Testis (tissue), 3 donors: ENCODE results near the gene LRRC8D. TPM values are rescaled to one million over a fixed set of nuclear protein-coding genes. Genes with fewer than 3 reads are reported as not detected.

Experiments used
- DNase-seq: peaks from one replicate; pipeline ENCODE4 v3.0.0-alpha.2; 2019
- H3K27ac ChIP-seq, 2 donors: fragments of 200-600 bp; sonication (generic); one replicate each; pipeline ENCODE4 v1.5.1; 2019
- H3K27me3 ChIP-seq: fragments of 200-600 bp; sonication (generic); one replicate; pipeline ENCODE4 v1.5.1; 2019
- H3K36me3 ChIP-seq: fragments of 200-600 bp; sonication (generic); one replicate; pipeline ENCODE4 v1.5.1; 2017; ENCODE audit warnings: low read depth; ENCODE audit errors: missing control alignments
- H3K4me1 ChIP-seq: fragments of 200-600 bp; sonication (generic); one replicate; pipeline ENCODE4 v1.5.1; 2019
- H3K4me3 ChIP-seq, 2 donors: fragments of 200-600 bp; sonication (generic); one replicate each; pipeline ENCODE4 v1.5.1; 2017 to 2019
- H3K9me3 ChIP-seq: fragments of 200-600 bp; sonication (generic); one replicate; pipeline ENCODE4 v1.5.1; 2017
- CTCF ChIP-seq, 3 experiments: fragments of 450-650 bp in 2 of 3; fragments of 200-600 bp in 1 of 3; sonication (generic) in 1 of 3; IDR thresholded peaks; one replicate each; pipeline ENCODE4 v1.5.1; 2016 to 2019; ENCODE audit warnings: antibody characterized with exemption in 3 of 3, mild to moderate bottlenecking in 2 of 3, moderate library complexity in 1 of 3
- POLR2A ChIP-seq: fragments of 450-650 bp; IDR thresholded peaks from one replicate; pipeline ENCODE4 v1.6.1; 2017; ENCODE audit warnings: antibody characterized with exemption, mild to moderate bottlenecking, moderate library complexity
- WGBS, 2 donors: methylation state at CpG; one replicate each; pipeline ENCODE4 v1.1.5; 2018; 5-methylcytosine and 5-hydroxymethylcytosine counted together
- intact Hi-C: fragments of 100-400 bp; cut with DNase I; formaldehyde crosslinking; loops from one replicate; pipeline ENCODE4 v1.15.1; 2023; ENCODE audit warnings: low total_unique reads
- polyA plus RNA-seq: library from polyadenylated mRNA; stranded (reverse); fragments of 350-450 nt; fragmentation: Illumina TruSeq; extraction: RNeasy Lipid Tissue Mini Kit (QIAGEN cat#74804); gene quantifications from one replicate; pipeline ENCODE4 v1.2.3, GENCODE V29; 2014; ENCODE audit warnings: low read depth, low replicate concordance; ENCODE audit not compliant: insufficient read depth
- total RNA-seq, 2 donors: library from RNA; depleted of rRNA; stranded (reverse); fragments of >200 nt; gene quantifications; one replicate each; pipeline ENCODE4 v1.2.3, GENCODE V29; 2016

LRRC8D gene
- total and polyA plus RNA-seq, 3 donors from 2014 or later = 20.8 to 46.1 (median 41.1) TPM

DNA sequence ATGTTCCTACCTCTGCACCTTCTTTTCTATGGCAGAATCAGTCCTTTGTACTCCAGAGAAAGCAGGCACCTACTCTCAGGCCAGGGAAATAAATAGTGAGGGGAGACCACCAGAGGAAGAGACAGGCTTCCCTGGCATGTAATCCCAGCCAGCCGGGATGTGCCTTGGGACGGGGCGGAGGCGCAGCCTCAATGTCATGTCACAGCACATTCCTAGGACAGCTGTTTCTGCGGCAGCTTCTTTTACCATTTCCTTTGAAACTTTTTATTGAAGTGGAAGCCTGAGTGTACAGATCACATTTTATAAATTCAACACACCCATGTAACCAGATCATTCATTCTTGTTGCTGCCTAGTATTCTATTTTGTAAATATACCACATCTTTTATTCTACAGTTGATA lies 106.2 kb downstream of the LRRC8D start:
- no peaks in the 10 kb centered on the region for H3K9me3 ChIP-seq
- WGBS, 2 donors = 91 to 92% methylated on average over 5 of the region's 5 CpGs
- no peak overlapping the region for H3K4me3 ChIP-seq
- no peaks in the 10 kb centered on the region for H3K27me3 ChIP-seq
- H3K27ac ChIP-seq = no peak overlapping the region
- H3K36me3 ChIP-seq = no peaks in the 10 kb centered on the region
- no peak for DNase-seq
- H3K4me1 ChIP-seq = no peaks in the 10 kb centered on the region
- TF ChIP-seq CTCF (IDR thresholded peaks at IDR 0.05) = no peak
- intact Hi-C loops = no loop called here

DNA sequence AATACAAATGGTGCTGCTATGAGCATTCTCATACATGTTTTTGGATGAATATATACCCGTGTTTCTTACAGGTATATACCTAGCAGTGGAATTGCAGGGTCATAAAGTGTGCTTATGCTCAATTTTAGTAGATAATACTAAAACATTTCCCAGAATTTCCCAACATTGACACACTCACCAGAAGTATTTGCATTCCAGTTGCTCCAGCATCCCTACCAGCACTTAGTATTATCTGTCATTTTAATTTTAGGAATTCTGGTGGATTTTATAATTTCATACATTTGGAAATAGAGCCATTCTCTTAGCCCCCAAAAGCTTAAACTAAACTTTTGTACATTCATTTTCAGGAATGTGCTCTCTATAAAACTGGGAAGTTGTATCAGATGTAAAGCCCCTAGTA lies 106.6 kb downstream of the LRRC8D start:
- no peaks in the 10 kb centered on the region for H3K9me3 ChIP-seq
- H3K4me1 ChIP-seq = no peaks in the 10 kb centered on the region
- H3K27ac ChIP-seq = no peak overlapping the region
- 89 to 96% methylated on average over 1 of the region's 1 CpG for WGBS, 2 donors
- TF ChIP-seq CTCF (IDR thresholded peaks at IDR 0.05) (no peak), POLR2A (no peak)
- no peaks in the 10 kb centered on the region for H3K27me3 ChIP-seq
- no peaks in the 10 kb centered on the region for H3K36me3 ChIP-seq
- DNase-seq = no peak
- intact Hi-C loops = no loop called here
- H3K4me3 ChIP-seq = no peak overlapping the region

- Histone ChIP-seq H3K27ac (no peak overlapping the region), H3K4me1 (no peaks in the 10 kb centered on the region), H3K36me3 (no peaks in the 10 kb centered on the region), H3K4me3 (no peak overlapping the region), H3K27me3 (no peaks in the 10 kb centered on the region), H3K9me3 (no peaks in the 10 kb centered on the region)
- no peak for TF ChIP-seq CTCF (IDR thresholded peaks at IDR 0.05)
- no peak for TF ChIP-seq POLR2A
- intact Hi-C loops = no loop called here
- no peak for DNase-seq
- 87 to 100% methylated on average over 2 of the region's 2 CpGs for WGBS, 2 donors
Observed at GRCh38 chr1:89928506-89928905, 107.7 kb downstream of the LRRC8D start.

- no peaks in the 10 kb centered on the region for H3K27me3 ChIP-seq
- 89 to 95% methylated on average over 6 of the region's 6 CpGs for WGBS, 2 donors
- no peaks in the 10 kb centered on the region for H3K9me3 ChIP-seq
- H3K36me3 ChIP-seq = no peaks in the 10 kb centered on the region
- no peak for DNase-seq
- H3K27ac ChIP-seq = no peak overlapping the region
- no peak overlapping the region for H3K4me3 ChIP-seq
- intact Hi-C loops = no loop called here
- TF ChIP-seq CTCF (IDR thresholded peaks at IDR 0.05) (no peak), POLR2A (no peak)
- H3K4me1 ChIP-seq = no peaks in the 10 kb centered on the region
Observed at GRCh38 chr1:89929467-89930063, 108.7 kb downstream of the LRRC8D start.

DNA sequence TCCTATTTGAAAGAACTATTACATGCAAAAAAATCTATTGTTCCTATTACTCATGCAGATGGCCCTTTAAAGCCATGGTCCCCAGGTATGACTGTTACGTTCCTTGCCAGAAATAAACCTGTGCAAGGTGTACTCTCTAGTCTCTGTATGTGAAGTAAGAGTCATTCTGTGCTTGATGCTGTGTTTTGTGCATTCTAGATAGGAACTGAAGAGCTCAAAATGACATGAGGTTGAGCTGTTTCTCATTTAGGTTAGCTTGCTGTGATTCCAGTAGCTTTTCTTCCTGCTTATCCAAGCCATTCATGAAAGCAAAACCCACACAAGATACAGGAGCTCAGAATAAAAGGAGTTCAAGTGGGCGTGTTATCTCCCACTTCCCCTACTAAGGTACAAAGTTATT lies 109.7 kb downstream of the LRRC8D start:
- Histone ChIP-seq H3K4me3 (no peak overlapping the region), H3K27ac (no peak overlapping the region), H3K27me3 (no peaks in the 10 kb centered on the region), H3K36me3 (no peaks in the 10 kb centered on the region), H3K9me3 (no peaks in the 10 kb centered on the region), H3K4me1 (no peaks in the 10 kb centered on the region)
- no peak for DNase-seq
- intact Hi-C loops = no loop called here
- no peak for TF ChIP-seq POLR2A
- no peak for TF ChIP-seq CTCF (IDR thresholded peaks at IDR 0.05)
- WGBS, 2 donors = 74 to 86% methylated on average over 2 of the region's 2 CpGs
